GM19452 (cell line): ENCODE measurements around the gene ADD1.

Experiments
- ATAC-seq: cut with Tn5 transposase; IDR thresholded peaks from one replicate; pipeline ENCODE4 v1.9.1; 2021; ENCODE audit not compliant: unreplicated experiment

ADD1 gene, protein sequence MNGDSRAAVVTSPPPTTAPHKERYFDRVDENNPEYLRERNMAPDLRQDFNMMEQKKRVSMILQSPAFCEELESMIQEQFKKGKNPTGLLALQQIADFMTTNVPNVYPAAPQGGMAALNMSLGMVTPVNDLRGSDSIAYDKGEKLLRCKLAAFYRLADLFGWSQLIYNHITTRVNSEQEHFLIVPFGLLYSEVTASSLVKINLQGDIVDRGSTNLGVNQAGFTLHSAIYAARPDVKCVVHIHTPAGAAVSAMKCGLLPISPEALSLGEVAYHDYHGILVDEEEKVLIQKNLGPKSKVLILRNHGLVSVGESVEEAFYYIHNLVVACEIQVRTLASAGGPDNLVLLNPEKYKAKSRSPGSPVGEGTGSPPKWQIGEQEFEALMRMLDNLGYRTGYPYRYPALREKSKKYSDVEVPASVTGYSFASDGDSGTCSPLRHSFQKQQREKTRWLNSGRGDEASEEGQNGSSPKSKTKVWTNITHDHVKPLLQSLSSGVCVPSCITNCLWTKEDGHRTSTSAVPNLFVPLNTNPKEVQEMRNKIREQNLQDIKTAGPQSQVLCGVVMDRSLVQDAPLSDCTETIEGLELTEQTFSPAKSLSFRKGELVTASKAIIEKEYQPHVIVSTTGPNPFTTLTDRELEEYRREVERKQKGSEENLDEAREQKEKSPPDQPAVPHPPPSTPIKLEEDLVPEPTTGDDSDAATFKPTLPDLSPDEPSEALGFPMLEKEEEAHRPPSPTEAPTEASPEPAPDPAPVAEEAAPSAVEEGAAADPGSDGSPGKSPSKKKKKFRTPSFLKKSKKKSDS

GRCh38 chr4:2843263-2843940, at the start of gene ADD1:
Gene ADD1, plus strand, starts transcription at chr4:2843844. Its CDS starts 32,072 bp downstream, at chr4:2875916.
- peak; percentile 67 for ATAC-seq

- ATAC-seq = no peak
Observed at GRCh38 chr4:2794486-2795299, 49.0 kb upstream of the ADD1 start.

DNA sequence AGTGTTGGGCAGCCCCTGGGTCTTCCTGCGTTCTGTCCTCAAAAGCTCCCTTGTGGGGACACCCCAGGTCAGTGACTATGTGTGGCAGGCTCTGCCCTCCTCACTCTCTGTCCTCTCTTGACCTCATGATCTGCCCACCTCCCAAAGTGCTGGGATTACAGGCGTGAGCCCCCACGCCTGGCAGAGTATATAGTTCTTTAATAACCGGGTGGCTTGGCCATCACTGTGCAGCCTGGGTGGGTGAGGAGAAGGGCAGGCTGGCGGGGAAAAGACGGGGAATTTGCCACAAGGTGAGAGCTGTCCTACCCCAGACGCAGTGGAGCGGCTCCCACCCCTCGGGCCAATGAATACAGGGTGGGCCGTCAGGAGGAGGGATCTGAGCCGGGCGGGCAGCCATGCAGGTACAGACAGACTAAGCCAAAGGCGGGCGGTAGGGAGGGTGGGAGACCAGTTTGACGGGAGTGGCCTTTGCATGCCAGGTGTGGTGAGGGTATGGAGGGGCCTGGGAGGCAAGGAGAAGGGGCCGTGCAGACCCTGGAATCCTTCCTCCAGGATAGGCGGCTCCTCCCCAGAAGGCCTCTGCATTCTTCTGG, 48.2 kb upstream of the ADD1 start:
- ATAC-seq = no peak

GRCh38 chr4:2795893-2796848, 47.5 kb upstream of the ADD1 start:
- no peak for ATAC-seq

DNA sequence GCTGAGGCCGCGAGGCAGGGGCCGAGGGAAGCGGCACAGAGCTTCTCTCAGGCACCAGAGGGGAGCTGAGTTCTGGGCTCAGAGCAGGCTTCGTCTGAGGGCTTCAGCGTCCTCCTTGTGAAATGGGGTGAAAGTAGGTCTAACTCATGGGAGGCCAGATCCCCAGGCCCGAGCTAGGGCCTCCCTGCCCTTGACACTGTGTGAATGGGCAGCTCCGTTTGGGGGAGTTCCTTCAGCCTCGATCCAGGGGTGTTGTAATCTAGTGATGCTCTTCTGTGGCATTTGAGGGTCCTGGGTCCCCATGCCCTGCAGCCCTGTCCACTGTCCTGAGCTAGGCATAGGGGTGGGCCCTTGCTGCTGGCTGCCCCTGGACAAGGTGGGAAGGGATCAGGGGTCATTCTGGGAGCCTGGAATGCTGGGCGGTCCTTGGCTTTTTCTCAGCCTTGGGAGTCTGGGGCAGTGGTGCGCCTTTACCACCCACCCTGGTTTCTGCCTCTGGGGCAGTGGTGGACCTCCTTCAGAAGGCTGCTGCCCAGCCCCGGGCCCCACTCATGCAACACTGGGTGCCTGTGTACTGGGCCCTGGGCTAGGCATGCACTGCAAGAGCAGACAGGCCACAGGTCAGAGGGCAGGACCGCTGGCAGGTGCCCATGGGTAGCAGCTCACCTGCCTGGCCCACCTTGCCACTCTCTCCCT, 46.6 kb upstream of the ADD1 start:
- no peak for ATAC-seq

DNA sequence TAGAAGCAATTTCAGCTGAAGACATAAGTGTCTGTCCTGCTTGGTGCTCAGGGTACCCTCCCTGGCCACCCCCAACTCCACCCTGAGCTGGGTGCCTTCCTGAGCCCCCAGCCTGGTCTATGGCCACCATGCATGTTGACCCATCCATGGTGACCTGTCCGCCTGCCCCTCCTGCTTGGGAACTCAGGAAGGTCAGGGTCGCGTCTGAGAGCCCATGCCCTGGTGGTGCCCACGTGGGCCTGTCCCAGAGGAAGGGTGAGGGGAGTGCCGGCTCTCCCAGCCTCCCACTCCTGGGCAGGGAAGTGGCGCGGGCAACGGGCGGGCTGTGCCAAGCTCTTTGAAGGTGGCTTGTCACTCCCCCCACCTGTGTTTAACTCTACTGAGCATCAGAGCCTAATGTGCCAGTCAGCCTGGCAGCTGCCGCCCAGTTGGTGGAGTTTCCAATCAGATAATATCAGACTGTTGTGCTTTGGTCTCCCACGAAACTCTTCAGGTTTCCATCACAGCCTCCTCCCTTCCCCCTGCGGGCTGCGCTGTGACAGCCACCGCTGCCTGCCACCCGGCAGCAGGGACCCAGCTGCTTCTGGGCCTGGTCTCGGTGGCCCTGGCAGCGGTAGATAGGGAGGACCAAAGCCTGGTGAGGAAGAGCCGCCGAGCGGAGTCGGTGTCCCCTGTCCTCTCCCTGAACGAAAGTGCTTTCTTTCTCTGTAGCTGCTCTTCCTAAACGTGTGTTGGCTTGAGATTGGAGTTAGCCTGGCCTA, 45.9 kb upstream of the ADD1 start:
- ATAC-seq = no peak

DNA sequence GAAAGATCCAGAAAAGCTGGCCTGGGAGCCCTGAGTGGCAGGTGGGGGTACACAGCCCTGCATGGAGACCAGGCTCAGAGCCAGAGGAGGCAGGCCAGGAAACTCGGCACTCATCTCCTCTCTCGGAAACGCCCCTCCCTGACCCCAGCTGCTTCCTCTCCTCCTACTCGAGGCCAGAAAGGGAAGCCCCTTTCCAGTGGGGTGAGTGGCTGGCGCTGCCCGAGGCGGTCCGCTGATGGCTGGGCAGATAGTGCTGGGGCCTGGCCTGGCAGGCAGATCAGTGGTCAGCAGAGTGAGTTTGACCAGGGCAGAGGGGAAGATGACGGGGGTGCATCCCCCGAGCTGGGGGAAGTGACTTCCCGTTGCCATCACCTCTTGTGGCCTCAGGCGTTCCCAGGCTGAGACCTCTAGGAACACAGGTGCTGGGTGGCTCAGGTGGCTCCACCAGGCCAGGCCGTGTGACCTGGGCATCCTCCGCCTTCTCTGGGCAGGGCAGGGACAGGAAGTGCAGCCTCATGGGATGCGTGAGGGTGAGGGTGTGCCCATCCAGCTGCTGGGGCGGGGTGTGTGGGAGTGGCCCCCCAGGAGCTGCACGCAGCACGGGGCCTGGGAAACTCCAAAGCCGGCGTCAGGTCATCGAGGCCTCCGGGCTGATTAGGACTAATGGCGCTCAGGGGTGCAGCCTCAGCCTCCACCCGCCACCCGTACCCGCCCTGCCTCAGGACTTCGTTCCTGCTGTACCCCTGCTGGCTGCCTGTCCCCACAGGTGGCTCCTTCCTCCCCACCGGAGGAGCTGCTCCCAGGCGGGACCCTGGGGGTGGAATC, 45.0 kb upstream of the ADD1 start:
- peak; percentile 52 for ATAC-seq

- no peak for ATAC-seq
Observed at GRCh38 chr4:2799224-2799911, 44.3 kb upstream of the ADD1 start.

GRCh38 chr4:2799971-2800690, 43.5 kb upstream of the ADD1 start:
- ATAC-seq = no peak

DNA sequence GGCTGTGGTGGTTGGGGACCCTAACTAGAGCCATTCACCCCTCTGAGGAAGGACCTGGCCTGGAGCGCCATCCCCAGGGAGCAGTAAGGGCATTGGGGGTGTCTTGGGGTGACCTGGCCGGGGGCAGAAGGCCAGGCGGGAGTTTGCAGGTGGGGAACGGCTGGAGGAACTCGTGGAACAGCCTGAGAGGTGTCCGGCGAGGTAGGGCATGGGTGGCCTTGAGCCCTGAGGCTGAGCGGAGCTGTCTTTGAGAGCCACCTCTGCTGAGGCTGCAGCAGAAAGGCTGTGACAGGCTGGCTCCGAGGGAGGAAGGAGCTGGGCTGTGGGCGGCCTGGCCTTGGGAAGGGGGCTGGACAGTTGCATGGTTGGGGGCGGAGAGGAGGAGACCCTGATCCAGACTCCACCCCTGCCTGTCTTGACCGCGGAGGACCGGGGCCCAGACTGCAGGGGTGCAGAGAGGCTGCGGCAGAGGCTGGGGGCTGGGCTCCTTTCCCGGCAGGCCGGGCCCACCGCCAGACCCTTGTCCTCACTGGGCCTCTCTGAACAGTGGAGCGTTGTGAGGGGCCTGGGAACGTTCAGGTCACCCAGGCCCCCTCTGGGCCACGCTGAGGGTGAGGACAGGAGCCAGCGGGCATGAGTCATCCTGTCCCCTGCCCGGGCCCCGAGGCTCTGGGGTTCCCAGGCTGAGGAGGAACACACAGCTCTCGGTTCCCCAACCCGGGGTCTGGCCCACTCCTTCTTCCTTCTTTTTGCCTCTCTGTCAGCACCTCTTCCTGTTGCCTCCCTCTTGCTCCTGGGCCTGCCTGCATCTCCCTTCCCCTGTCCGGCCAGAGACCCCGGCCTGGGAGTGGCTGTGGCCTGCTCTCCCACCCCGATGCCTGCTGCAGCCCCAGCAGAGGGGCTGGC, 42.7 kb upstream of the ADD1 start:
- no peak for ATAC-seq

DNA sequence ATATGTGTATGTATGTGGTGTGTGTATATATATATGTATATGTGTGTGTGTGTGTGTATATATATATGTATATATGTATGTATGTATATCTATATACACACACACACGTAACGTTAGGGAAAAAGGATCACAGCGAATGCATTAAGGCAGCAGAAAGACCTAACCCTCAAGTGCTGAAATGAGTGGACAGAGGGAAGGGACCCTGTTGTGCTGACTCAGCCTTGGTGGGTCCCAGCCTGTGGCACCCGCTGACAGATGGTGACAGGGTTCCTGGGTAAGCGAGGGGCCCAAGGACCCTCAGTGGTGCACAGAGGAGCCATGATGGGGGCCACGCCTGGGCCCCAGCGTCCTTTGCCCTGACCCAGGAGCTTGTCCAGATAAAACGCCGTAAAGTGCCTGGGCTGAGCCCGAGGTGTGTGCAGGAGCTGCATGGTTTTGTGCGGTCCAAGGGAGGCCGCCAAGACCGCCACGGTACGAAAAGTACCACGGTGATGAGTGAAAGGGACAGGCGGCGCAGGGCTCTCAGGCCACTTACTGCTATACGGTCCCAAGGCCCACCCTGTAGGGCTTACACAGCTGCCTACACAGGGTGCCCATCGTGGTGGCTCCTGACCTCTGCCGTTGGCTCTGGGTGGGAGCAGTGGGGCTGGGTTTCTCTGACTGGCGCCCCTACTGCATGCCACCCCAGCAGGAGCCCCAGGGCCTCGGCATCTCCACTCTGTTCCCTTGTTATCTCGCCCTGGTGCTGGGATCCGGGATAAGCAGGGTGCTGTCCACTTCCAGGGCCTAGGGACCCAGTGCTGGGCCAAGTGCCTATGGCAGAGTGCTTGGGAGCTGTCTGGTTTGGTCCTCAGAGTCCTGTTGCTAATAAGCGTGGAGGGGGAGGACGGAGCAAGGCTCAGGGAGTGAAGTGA, 40.8 kb upstream of the ADD1 start:
- no peak for ATAC-seq

- ATAC-seq = no peak
Observed at GRCh38 chr4:2803624-2804448, 39.8 kb upstream of the ADD1 start.

- no peak for ATAC-seq
Observed at GRCh38 chr4:2804449-2804972, 39.1 kb upstream of the ADD1 start.
